Activated CD4-positive, alpha-beta T cell treated with anti-CD3 and anti-CD28 coated beads, Interleukin-2, amount 50 U/mL, for 16 hours (primary cell): ENCODE data around the gene ADAMTS17.
"Not testable (repeated sequence)": the region's sequence is repeated elsewhere in the genome, so short reads cannot be mapped to it uniquely, and the experiment has no call there.

Experiments used
- DNase-seq: peaks from one replicate; pipeline ENCODE4 v3.0.0-alpha.2; 2020

The ADAMTS17 gene

GRCh38 chr15:99958426-99959097 is 383.2 kb downstream of the ADAMTS17 start:
- DNase-seq, result no peak

GRCh38 chr15:99957642-99958013 is 384.1 kb downstream of the ADAMTS17 start:
- DNase-seq, result peak; percentile 24

- no peak for DNase-seq
Observed at GRCh38 chr15:99956820-99957641, 384.7 kb downstream of the ADAMTS17 start.

GRCh38 chr15:99956022-99956775 is 385.6 kb downstream of the ADAMTS17 start:
- DNase-seq, result no peak

GRCh38 chr15:99955532-99955931 is 386.2 kb downstream of the ADAMTS17 start:
- no peak for DNase-seq

- no peak for DNase-seq
Observed at GRCh38 chr15:99955181-99955525, 386.6 kb downstream of the ADAMTS17 start.

- no peak for DNase-seq
Observed at GRCh38 chr15:99954361-99955180, 387.2 kb downstream of the ADAMTS17 start.

- DNase-seq, result no peak
Observed at GRCh38 chr15:99953886-99954285, 387.9 kb downstream of the ADAMTS17 start.

GRCh38 chr15:99951511-99951910 is 390.3 kb downstream of the ADAMTS17 start:
- DNase-seq, result no peak

- no peak for DNase-seq
Observed at GRCh38 chr15:99944131-99944530, 397.6 kb downstream of the ADAMTS17 start.

- no peak for DNase-seq
Observed at GRCh38 chr15:99943466-99943865, 398.3 kb downstream of the ADAMTS17 start.

- no peak for DNase-seq
Observed at GRCh38 chr15:99932676-99933402, 408.9 kb downstream of the ADAMTS17 start.

GRCh38 chr15:99931703-99932603 is 409.8 kb downstream of the ADAMTS17 start:
- DNase-seq, result no peak

- no peak for DNase-seq
Observed at GRCh38 chr15:99930696-99931095, 411.1 kb downstream of the ADAMTS17 start.

GRCh38 chr15:99929266-99929665 is 412.5 kb downstream of the ADAMTS17 start:
- no peak for DNase-seq

- DNase-seq, result peak; percentile 80
Observed at GRCh38 chr15:99928429-99928981, 413.3 kb downstream of the ADAMTS17 start.

- DNase-seq, result not testable (repeated sequence)
Observed at GRCh38 chr15:99926532-99926931, 415.2 kb downstream of the ADAMTS17 start.

- peak; percentile 73 for DNase-seq
Observed at GRCh38 chr15:99925661-99926461, 415.9 kb downstream of the ADAMTS17 start.

- DNase-seq, result no peak
Observed at GRCh38 chr15:99923711-99924110, 418.1 kb downstream of the ADAMTS17 start.
